ENCODE data around the gene CXCL8.

CXCL8 gene

GRCh38 chr4:73743281-73743680 lies 2.9 kb downstream of the CXCL8 start:
- TF ChIP-seq, protein P1, sequence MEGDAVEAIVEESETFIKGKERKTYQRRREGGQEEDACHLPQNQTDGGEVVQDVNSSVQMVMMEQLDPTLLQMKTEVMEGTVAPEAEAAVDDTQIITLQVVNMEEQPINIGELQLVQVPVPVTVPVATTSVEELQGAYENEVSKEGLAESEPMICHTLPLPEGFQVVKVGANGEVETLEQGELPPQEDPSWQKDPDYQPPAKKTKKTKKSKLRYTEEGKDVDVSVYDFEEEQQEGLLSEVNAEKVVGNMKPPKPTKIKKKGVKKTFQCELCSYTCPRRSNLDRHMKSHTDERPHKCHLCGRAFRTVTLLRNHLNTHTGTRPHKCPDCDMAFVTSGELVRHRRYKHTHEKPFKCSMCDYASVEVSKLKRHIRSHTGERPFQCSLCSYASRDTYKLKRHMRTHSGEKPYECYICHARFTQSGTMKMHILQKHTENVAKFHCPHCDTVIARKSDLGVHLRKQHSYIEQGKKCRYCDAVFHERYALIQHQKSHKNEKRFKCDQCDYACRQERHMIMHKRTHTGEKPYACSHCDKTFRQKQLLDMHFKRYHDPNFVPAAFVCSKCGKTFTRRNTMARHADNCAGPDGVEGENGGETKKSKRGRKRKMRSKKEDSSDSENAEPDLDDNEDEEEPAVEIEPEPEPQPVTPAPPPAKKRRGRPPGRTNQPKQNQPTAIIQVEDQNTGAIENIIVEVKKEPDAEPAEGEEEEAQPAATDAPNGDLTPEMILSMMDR (IDR thresholded peaks at IDR 0.05) = no peak
- DNase-seq (ENCODE audit: low spot score) = no peak

DNA sequence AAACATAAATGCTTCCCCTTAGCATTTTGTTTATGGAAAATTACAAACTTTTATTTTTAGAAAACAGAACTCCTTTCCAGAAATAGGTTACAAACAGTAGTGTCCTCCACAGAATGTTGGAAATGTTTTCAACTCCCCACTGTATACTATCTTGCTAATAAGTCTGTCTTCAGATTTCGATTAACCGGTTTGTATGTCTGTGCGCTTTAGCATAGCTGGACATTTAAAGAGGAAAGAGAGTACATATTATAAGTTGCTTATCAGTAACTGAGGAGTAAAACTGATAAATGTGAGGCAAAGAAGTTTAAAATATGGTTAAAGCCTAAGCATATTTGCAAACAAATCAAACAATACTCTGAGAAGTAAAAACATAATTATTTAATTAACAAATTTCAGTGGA lies 3.4 kb downstream of the CXCL8 start:
- TF ChIP-seq, protein P1 (IDR thresholded peaks at IDR 0.05) = no peak

More at GRCh38 chr4:73743281-73743680, 2.9 kb downstream of the CXCL8 start:
- Histone ChIP-seq H3K4me3 (no peak overlapping the region), H3K27ac (no peak overlapping the region)

GRCh38 chr4:73744203-73744602 lies 3.8 kb downstream of the CXCL8 start:
- no peak overlapping the region for H3K4me3 ChIP-seq
- TF ChIP-seq, protein P1 (IDR thresholded peaks at IDR 0.05) = no peak
- no peak for DNase-seq (ENCODE audit: low spot score)
- H3K27ac ChIP-seq = no peak overlapping the region

More for the DNA sequence above, 3.4 kb downstream of the CXCL8 start:
- Histone ChIP-seq H3K27ac (no peak overlapping the region), H3K4me3 (no peak overlapping the region)
- DNase-seq (ENCODE audit: low spot score) = no peak

DNA sequence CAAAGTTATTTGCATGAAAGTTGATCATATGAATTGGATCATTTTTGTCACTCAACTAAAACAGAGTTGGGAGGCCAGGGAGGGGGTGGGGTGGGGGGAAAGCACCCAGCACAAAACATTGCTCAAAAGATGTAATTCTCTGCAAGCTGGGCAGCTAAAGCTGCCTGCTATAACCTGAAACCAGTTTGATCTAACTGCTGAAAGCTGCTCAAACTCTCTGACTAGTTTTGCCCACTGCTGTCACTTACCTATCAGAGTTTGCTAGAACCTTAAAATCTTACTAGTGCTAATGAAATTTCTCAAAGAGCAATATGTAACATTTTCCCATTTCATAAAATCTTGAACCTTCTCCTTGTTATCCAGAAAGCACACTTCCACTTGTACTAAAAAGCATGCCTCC lies 10.4 kb downstream of the CXCL8 start:
- no peak for DNase-seq (ENCODE audit: low spot score)
- Histone ChIP-seq H3K4me3 (no peak overlapping the region), H3K27ac (no peak overlapping the region)
- TF ChIP-seq, protein P1 (IDR thresholded peaks at IDR 0.05) = no peak

DNA sequence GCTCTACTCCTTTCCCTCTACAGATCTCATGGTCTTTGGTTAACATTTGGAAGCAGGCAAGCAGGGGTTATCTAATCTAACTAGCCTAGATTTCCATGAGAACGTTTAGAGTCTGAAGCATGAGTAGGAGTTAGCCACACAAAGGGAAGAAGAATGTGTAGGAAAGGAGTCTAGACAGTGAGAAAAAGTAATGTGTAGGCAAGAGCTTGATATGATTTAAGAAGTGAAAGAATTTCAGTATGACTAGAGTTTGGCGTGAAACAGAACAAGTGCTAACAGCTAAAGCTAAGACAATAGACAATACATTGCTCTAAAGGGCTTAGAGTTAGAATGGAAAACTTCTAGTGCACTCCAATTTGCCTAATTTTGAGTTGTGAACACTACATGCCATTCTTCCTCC lies 10.8 kb downstream of the CXCL8 start:
- TF ChIP-seq, protein P1 (IDR thresholded peaks at IDR 0.05) = no peak
- Histone ChIP-seq H3K4me3 (no peak overlapping the region), H3K27ac (no peak overlapping the region)
- no peak for DNase-seq (ENCODE audit: low spot score)

- Histone ChIP-seq H3K27ac (no peak overlapping the region), H3K4me3 (no peak overlapping the region)
- no peak for DNase-seq (ENCODE audit: low spot score)
- TF ChIP-seq, protein P1 (IDR thresholded peaks at IDR 0.05) = no peak
Measured at GRCh38 chr4:73751830-73752229, 11.5 kb downstream of the CXCL8 start.

DNA sequence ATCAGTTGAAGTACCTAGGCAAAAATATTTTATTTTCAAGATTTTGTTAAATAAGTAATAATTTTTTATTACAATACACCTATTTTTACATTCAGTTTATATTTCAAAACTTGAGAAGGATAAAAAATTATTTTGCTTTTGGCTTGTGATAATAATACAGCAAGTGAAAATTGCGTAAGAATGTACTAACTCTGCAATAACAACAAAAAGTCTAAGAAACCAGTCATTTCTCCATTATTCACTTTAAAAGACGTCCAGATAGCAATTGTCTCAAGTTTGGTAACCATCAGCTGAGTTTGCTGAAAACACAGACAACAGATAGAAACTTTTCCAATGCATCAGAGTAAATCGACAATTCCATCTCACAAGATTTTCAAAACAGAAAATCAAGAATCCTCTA lies 12.1 kb downstream of the CXCL8 start:
- H3K27ac ChIP-seq = no peak overlapping the region
- TF ChIP-seq, protein P1 (IDR thresholded peaks at IDR 0.05) = no peak
- no peak overlapping the region for H3K4me3 ChIP-seq
- DNase-seq (ENCODE audit: low spot score) = no peak
